Measurements from ENCODE around the gene SUCO.

DNA sequence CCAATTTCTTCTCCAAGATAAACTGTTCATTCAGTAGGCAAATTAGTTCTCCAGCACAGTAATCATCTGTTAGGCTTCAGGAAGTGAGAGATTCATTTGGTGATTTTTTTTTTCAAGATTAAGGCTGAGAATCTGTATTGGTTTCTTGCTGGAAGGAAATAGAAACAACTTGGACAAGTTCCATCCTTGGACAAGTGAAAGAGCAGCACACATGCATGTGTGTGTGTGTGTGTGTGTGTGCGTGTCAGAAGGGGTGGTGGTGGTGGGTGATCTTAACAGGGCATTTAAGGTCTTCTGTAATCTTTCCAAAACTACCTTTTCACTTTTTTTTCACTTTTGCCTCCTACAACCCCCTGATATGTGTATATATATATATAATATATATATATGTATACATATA, 15.9 kb upstream of the SUCO start:
- TF ChIP-seq, protein P1, sequence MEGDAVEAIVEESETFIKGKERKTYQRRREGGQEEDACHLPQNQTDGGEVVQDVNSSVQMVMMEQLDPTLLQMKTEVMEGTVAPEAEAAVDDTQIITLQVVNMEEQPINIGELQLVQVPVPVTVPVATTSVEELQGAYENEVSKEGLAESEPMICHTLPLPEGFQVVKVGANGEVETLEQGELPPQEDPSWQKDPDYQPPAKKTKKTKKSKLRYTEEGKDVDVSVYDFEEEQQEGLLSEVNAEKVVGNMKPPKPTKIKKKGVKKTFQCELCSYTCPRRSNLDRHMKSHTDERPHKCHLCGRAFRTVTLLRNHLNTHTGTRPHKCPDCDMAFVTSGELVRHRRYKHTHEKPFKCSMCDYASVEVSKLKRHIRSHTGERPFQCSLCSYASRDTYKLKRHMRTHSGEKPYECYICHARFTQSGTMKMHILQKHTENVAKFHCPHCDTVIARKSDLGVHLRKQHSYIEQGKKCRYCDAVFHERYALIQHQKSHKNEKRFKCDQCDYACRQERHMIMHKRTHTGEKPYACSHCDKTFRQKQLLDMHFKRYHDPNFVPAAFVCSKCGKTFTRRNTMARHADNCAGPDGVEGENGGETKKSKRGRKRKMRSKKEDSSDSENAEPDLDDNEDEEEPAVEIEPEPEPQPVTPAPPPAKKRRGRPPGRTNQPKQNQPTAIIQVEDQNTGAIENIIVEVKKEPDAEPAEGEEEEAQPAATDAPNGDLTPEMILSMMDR (conservative IDR thresholded peaks at IDR 0.05; ENCODE audit: low read length): no peak
- TF ChIP-seq EZH2phosphoT487 (IDR thresholded peaks at IDR 0.05; ENCODE audit: borderline replicate concordance, low read depth, low read length): no peak

All from OCI-LY7 (cell line).